ENCODE data around the gene UBE4B.
"Not testable (repeated sequence)": the region's sequence is repeated elsewhere in the genome, so short reads cannot be mapped to it uniquely, and the experiment has no call there.

DNA sequence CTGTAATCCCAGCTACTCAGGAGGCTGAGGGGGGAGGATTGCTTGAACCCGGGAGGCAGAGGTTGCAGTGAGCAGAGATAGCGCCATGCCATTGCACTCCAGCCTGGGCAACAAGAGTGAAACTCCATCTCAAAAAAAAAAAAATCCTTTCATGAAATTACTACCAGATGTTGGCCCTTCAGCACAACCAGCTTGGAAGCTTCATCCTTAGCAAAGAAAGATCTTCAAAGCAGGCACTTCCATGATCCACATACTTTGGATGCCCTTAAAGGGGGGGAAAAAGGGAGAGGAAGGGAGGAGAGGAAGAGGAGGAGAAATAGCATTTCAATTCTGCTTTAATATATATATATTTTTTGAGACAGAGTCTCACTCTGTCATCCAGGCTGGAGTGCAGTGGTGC lies 12.1 kb upstream of the UBE4B start:
- not testable (repeated sequence) for TF ChIP-seq POLR2A (IDR thresholded peaks at IDR 0.05)
- TF ChIP-seq, protein P1, sequence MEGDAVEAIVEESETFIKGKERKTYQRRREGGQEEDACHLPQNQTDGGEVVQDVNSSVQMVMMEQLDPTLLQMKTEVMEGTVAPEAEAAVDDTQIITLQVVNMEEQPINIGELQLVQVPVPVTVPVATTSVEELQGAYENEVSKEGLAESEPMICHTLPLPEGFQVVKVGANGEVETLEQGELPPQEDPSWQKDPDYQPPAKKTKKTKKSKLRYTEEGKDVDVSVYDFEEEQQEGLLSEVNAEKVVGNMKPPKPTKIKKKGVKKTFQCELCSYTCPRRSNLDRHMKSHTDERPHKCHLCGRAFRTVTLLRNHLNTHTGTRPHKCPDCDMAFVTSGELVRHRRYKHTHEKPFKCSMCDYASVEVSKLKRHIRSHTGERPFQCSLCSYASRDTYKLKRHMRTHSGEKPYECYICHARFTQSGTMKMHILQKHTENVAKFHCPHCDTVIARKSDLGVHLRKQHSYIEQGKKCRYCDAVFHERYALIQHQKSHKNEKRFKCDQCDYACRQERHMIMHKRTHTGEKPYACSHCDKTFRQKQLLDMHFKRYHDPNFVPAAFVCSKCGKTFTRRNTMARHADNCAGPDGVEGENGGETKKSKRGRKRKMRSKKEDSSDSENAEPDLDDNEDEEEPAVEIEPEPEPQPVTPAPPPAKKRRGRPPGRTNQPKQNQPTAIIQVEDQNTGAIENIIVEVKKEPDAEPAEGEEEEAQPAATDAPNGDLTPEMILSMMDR (IDR thresholded peaks at IDR 0.05 in 8 of 11, conservative IDR thresholded peaks at IDR 0.05 in 3 of 11): not testable (repeated sequence)

Measured in spleen (tissue), 7 donors.